ENCODE measurements around the gene CDKAL1.

DNA sequence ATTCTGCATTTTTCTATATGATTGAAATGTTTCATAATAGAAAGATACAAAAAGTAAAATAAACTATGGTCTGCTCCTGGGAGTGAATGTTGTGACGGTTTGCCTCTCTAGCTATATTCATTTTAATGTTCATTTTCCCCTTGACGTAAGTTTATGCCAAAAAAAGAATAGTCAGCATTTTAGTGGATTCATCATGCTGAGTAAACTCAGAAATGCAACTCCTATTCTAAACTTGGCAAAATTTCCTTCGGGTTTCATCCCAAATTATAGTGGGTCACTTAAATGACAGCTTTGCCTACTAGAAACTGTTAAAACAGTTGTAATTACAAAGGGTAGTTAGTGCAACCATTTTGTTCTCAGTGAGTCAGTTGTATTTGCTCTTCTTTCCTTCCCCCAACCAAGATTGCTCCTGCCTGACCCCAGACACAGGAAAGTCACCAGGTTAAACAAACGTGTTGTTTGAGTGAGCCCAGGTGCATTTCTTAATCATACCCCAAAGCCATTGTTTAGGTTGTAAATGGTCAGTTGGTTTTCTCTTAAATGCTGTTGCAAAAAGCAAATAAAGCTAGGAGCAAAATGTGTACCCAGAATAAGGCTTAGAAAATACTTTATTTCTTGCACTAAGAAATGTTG is 577.0 kb downstream of the CDKAL1 start:
- TF ChIP-seq SUZ12 (IDR thresholded peaks at IDR 0.05; ENCODE audit: extremely low read depth, insufficient read depth, insufficient read length) (no peak), YY1 (IDR thresholded peaks at IDR 0.05; ENCODE audit: insufficient read depth, insufficient read length) (no peak)
